Astrocyte (in vitro differentiated cells and primary cell): ENCODE data around the gene KLHL17. TPM values are rescaled to one million over a fixed set of nuclear protein-coding genes. Genes with fewer than 3 reads are reported as not detected.

ENCODE experiments used
- DNase-seq: peaks from one replicate; pipeline ENCODE4 v3.0.0-alpha.2; 2010; ENCODE audit warnings: low read depth
- FAIRE-seq: peaks from 2 replicates; lab custom pipeline; 2011; peaks lifted over from hg19 to GRCh38; lab: Jason Lieb, UNC
- H2AFZ ChIP-seq: 2 replicates; pipeline ENCODE4 v1.6.0; 2012; ENCODE audit warnings: low read depth, low read length, inconsistent platforms
- H3K27ac ChIP-seq: 2 replicates; pipeline ENCODE4 v1.5.1; 2011; ENCODE audit warnings: low read depth, low read length, inconsistent platforms
- H3K27me3 ChIP-seq: 2 replicates; pipeline ENCODE4 v1.6.0; 2011; ENCODE audit warnings: low read length, inconsistent platforms; ENCODE audit not compliant: insufficient read depth
- H3K36me3 ChIP-seq: 2 replicates; pipeline ENCODE4 v1.5.1; 2011; ENCODE audit warnings: low read length, inconsistent platforms; ENCODE audit not compliant: insufficient read depth
- H3K4me1 ChIP-seq: 2 replicates; pipeline ENCODE4 v1.5.1; 2011; ENCODE audit warnings: low read length, inconsistent platforms; ENCODE audit not compliant: insufficient read depth
- H3K4me2 ChIP-seq: 2 replicates; pipeline ENCODE4 v1.6.0; 2012; ENCODE audit warnings: low read length, inconsistent platforms
- H3K4me3 ChIP-seq: 2 replicates; pipeline ENCODE4 v1.5.1; 2011; ENCODE audit warnings: low read depth, mild to moderate bottlenecking, low read length, inconsistent platforms; ENCODE audit not compliant: insufficient read depth
- H3K79me2 ChIP-seq: 2 replicates; pipeline ENCODE4 v1.6.0; 2012; ENCODE audit warnings: mild to moderate bottlenecking, low read length, inconsistent platforms; ENCODE audit not compliant: insufficient read depth
- H3K9ac ChIP-seq: 2 replicates; pipeline ENCODE4 v1.6.0; 2012; ENCODE audit warnings: mild to moderate bottlenecking, low read length, inconsistent platforms
- H3K9me3 ChIP-seq: 2 replicates; pipeline ENCODE4 v1.5.1; 2012; ENCODE audit warnings: low read depth, mild to moderate bottlenecking, low read length, inconsistent platforms; ENCODE audit not compliant: insufficient read depth
- H4K20me1 ChIP-seq: 2 replicates; pipeline ENCODE4 v1.6.0; 2012; ENCODE audit warnings: low read length, inconsistent platforms; ENCODE audit not compliant: insufficient read depth
- H3K27ac Mint-ChIP-seq: one replicate; pipeline ENCODE4 v1.8.0; 2021; ENCODE audit warnings: mild to moderate bottlenecking, mixed read lengths; ENCODE audit not compliant: unreplicated experiment
- H3K27me3 Mint-ChIP-seq: one replicate; pipeline ENCODE4 v1.8.0; 2021; ENCODE audit warnings: low read depth, mixed read lengths; ENCODE audit not compliant: unreplicated experiment
- H3K36me3 Mint-ChIP-seq: one replicate; pipeline ENCODE4 v1.8.0; 2021; ENCODE audit warnings: low read depth, mixed read lengths; ENCODE audit not compliant: unreplicated experiment
- H3K4me1 Mint-ChIP-seq: one replicate; pipeline ENCODE4 v1.8.0; 2021; ENCODE audit warnings: low read depth, mixed read lengths; ENCODE audit not compliant: unreplicated experiment
- H3K4me3 Mint-ChIP-seq: one replicate; pipeline ENCODE4 v1.8.0; 2021; ENCODE audit warnings: mild to moderate bottlenecking, moderate library complexity, mixed read lengths; ENCODE audit not compliant: unreplicated experiment
- H3K9me3 Mint-ChIP-seq: one replicate; pipeline ENCODE4 v1.8.0; 2021; ENCODE audit warnings: mild to moderate bottlenecking, mixed read lengths; ENCODE audit not compliant: unreplicated experiment
- EZH2 ChIP-seq: IDR thresholded peaks from 2 replicates; pipeline ENCODE4 v1.6.1; 2012; ENCODE audit warnings: mild to moderate bottlenecking, low read length, inconsistent platforms; ENCODE audit not compliant: insufficient read depth
- total RNA-seq: library from RNA; stranded (reverse); gene quantifications from 2 replicates; pipeline ENCODE4 v1.2.1, GENCODE V29; 2021
- TF ChIP-seq, protein P1 (sequence below): IDR thresholded peaks from 2 replicates; pipeline ENCODE4 v1.5.1; 2011; ENCODE audit warnings: low read depth, mild to moderate bottlenecking, inconsistent platforms, low read length, moderate library complexity; ENCODE audit not compliant: insufficient read depth

The KLHL17 gene
- total RNA-seq, 1 donor from 2014 or later = 25.9 TPM

DNA sequence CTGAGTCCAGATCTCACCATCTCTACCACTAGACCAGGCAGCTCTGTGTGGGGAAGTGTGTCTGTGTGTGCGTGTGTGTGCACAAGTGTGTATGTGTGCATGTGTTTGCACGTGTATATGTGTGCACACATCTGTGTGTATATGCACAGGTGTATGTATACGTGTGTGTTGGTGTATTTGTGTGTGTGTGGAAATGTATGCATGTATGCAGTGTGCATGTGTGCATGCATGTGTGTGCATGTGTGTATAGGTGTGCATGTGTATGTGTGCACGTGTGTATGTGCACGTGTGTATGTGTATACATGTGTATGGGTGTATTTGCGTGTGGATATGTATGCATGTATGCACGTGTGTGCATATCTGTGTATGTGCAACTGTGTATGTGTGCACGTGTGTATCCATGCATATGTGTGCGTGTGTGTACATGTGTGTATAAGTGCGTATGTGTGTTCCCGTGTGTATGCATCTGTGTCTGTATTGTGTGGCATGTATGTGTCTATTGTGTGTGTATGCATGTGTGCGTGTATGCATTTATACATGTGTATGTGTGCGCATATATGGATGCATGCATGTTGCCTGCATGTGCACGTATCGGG is 9.0 kb downstream of the KLHL17 start:
- H3K36me3 Mint-ChIP-seq = no peaks in the 10 kb centered on the region
- H4K20me1 ChIP-seq = peaks cover 6% of the 10 kb centered on the region
- DNase-seq (no peak), FAIRE-seq (peak; percentile 50)
- no peaks in the 10 kb centered on the region for H3K27me3 ChIP-seq
- no peak overlapping the region for H3K9ac ChIP-seq
- H3K27me3 Mint-ChIP-seq = peaks cover 15% of the 10 kb centered on the region
- no peak overlapping the region for H3K4me3 ChIP-seq
- H3K79me2 ChIP-seq = no peaks in the 10 kb centered on the region
- H3K27ac Mint-ChIP-seq = no peak overlapping the region
- no peaks in the 10 kb centered on the region for H3K36me3 ChIP-seq
- no peak overlapping the region for H3K27ac ChIP-seq
- no peaks in the 10 kb centered on the region for H3K9me3 Mint-ChIP-seq
- H2AFZ ChIP-seq = no peak overlapping the region
- no peaks in the 10 kb centered on the region for H3K4me1 Mint-ChIP-seq
- TF ChIP-seq, protein P1, sequence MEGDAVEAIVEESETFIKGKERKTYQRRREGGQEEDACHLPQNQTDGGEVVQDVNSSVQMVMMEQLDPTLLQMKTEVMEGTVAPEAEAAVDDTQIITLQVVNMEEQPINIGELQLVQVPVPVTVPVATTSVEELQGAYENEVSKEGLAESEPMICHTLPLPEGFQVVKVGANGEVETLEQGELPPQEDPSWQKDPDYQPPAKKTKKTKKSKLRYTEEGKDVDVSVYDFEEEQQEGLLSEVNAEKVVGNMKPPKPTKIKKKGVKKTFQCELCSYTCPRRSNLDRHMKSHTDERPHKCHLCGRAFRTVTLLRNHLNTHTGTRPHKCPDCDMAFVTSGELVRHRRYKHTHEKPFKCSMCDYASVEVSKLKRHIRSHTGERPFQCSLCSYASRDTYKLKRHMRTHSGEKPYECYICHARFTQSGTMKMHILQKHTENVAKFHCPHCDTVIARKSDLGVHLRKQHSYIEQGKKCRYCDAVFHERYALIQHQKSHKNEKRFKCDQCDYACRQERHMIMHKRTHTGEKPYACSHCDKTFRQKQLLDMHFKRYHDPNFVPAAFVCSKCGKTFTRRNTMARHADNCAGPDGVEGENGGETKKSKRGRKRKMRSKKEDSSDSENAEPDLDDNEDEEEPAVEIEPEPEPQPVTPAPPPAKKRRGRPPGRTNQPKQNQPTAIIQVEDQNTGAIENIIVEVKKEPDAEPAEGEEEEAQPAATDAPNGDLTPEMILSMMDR = no peak
- peaks cover 23% of the 10 kb centered on the region for H3K4me1 ChIP-seq
- H3K4me2 ChIP-seq = no peak overlapping the region
- no peaks in the 10 kb centered on the region for H3K9me3 ChIP-seq
- no peak overlapping the region for H3K4me3 Mint-ChIP-seq

DNA sequence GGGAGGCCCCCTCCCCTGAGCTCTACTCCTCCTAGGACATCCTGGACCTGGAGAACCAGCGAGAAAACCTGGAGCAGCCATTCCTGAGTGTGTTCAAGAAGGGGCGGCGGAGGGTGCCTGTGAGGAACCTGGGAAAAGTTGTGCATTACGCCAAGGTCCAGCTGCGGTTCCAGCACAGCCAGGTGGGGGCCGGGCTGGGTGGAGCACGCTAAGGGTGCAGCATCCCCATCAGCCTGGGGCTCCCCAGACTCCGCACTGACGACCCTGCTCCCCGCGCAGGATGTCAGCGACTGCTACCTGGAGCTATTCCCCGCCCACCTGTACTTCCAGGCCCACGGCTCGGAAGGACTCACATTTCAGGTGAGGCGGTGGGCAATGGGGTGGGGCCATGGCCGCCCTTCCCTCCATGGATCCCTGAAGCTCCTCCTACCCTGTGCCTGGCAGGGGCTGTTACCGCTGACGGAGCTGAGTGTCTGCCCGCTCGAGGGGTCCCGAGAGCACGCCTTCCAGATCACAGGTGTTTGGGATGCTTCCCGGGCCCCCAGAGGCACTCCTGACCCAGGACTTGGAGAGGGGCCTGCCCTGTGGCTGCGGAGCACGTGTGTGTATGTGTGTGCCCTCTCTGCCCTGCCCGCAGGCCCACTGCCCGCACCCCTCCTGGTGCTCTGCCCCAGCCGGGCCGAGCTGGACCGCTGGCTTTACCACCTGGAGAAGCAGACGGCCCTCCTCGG is 10.0 kb downstream of the KLHL17 start:
- FAIRE-seq = no peak
- no peaks in the 10 kb centered on the region for H3K79me2 ChIP-seq
- no peaks in the 10 kb centered on the region for H3K36me3 ChIP-seq
- no peak overlapping the region for H3K4me3 Mint-ChIP-seq
- H3K9ac ChIP-seq = no peak overlapping the region
- no peak overlapping the region for H3K4me3 ChIP-seq
- H3K27me3 Mint-ChIP-seq = peaks cover 19% of the 10 kb centered on the region
- H3K27ac ChIP-seq = no peak overlapping the region
- no peaks in the 10 kb centered on the region for H3K4me1 Mint-ChIP-seq
- no peak overlapping the region for H3K27ac Mint-ChIP-seq
- TF ChIP-seq, protein P1 = no peak
- TF ChIP-seq EZH2 = no peak
- DNase-seq = no peak
- H4K20me1 ChIP-seq = peaks cover 6% of the 10 kb centered on the region
- no peaks in the 10 kb centered on the region for H3K9me3 Mint-ChIP-seq
- no peak overlapping the region for H2AFZ ChIP-seq
- H3K36me3 Mint-ChIP-seq = peaks cover 3% of the 10 kb centered on the region
- no peak overlapping the region for H3K4me2 ChIP-seq
- no peaks in the 10 kb centered on the region for H3K9me3 ChIP-seq
- peaks cover 22% of the 10 kb centered on the region for H3K4me1 ChIP-seq
- no peaks in the 10 kb centered on the region for H3K27me3 ChIP-seq
